OCI-LY7 (cell line): ENCODE measurements around the gene ZBTB32.

Source experiments
- EZH2phosphoT487 ChIP-seq: fragments of 200-600 bp; sonication (generic); IDR thresholded peaks from 2 replicates; pipeline ENCODE4 v1.6.1; 2018; ENCODE audit warnings: low read depth, borderline replicate concordance, mild to moderate bottlenecking, mixed run types, antibody characterized with exemption, low read length, moderate library complexity, mixed read lengths
- TF ChIP-seq, protein P1 (sequence below): fragments of 200-600 bp; sonication (generic); conservative IDR thresholded peaks from 2 replicates; pipeline ENCODE4 v1.5.1; 2014; ENCODE audit warnings: mild to moderate bottlenecking, antibody characterized with exemption, low read length, moderate library complexity, mixed read lengths

DNA sequence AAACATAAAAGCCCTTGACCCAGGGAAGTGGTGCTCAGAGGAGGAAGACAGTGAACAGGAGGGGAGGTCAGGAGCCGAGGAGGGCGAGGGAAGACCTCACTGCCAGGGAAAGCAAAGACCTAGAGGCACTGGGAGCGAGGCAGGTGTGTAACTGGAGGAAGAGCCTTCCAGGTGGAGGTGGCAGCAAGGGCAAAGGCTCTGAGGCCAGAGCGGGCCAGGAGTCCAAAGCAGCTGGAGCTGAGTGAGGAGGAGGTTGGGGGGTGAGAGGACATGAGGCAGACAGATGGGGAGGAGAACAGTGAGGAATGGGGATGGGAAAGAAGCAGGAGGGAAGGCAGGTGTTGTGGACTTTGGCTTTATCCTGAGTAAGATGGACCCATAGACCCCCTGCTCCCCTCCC is 34.4 kb upstream of the ZBTB32 start:
- TF ChIP-seq, protein P1, sequence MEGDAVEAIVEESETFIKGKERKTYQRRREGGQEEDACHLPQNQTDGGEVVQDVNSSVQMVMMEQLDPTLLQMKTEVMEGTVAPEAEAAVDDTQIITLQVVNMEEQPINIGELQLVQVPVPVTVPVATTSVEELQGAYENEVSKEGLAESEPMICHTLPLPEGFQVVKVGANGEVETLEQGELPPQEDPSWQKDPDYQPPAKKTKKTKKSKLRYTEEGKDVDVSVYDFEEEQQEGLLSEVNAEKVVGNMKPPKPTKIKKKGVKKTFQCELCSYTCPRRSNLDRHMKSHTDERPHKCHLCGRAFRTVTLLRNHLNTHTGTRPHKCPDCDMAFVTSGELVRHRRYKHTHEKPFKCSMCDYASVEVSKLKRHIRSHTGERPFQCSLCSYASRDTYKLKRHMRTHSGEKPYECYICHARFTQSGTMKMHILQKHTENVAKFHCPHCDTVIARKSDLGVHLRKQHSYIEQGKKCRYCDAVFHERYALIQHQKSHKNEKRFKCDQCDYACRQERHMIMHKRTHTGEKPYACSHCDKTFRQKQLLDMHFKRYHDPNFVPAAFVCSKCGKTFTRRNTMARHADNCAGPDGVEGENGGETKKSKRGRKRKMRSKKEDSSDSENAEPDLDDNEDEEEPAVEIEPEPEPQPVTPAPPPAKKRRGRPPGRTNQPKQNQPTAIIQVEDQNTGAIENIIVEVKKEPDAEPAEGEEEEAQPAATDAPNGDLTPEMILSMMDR: no peak
- no peak for TF ChIP-seq EZH2phosphoT487
